HepG2 (cell line): ENCODE results near the gene C1QL4. TPM values are rescaled to one million over a fixed set of nuclear protein-coding genes. Genes with fewer than 3 reads are reported as not detected.

Experiments
- BORCS8-MEF2B ChIP-seq: sonication (generic); formaldehyde crosslinking; IDR thresholded peaks from 2 replicates; pipeline ENCODE4 v1.8.0; 2022; ENCODE audit warnings: mild to moderate bottlenecking, missing genetic modification reagents
- ESRRA ChIP-seq: sonication (generic); formaldehyde crosslinking; IDR thresholded peaks from 2 replicates; pipeline ENCODE4 v1.5.1; 2020; ENCODE audit warnings: mild to moderate bottlenecking, low read depth, missing genetic modification reagents
- HNF1A ChIP-seq, 2 experiments: sonication (generic) in 1 of 2; formaldehyde crosslinking in 1 of 2; IDR thresholded peaks; 2 replicates each; pipeline versions ENCODE4 v1.4.0 to v1.6.1; 2016 to 2020; ENCODE audit warnings: borderline replicate concordance in 1 of 2, low read depth in 1 of 2, mild to moderate bottlenecking in 1 of 2, missing genetic modification reagents in 1 of 2
- MYNN ChIP-seq: sonication (generic); formaldehyde crosslinking; IDR thresholded peaks from 2 replicates; pipeline ENCODE4 v1.4.0; 2020; ENCODE audit warnings: mild to moderate bottlenecking, low read depth, missing genetic modification reagents
- ZBTB21 ChIP-seq: sonication (generic); formaldehyde crosslinking; IDR thresholded peaks from 2 replicates; pipeline ENCODE4 v1.4.0; 2020; ENCODE audit warnings: missing genetic modification reagents
- ZFAT ChIP-seq: sonication (generic); formaldehyde crosslinking; conservative IDR thresholded peaks from 2 replicates; pipeline ENCODE4 v1.8.1; 2023; ENCODE audit warnings: missing genetic modification reagents, inconsistent platforms
- ZNF253 ChIP-seq: sonication (generic); formaldehyde crosslinking; IDR thresholded peaks from 2 replicates; pipeline ENCODE4 v1.8.0; 2022; ENCODE audit warnings: mild to moderate bottlenecking, missing genetic modification reagents, borderline replicate concordance
- ZNF263 ChIP-seq: sonication (generic); formaldehyde crosslinking; IDR thresholded peaks from 2 replicates; pipeline ENCODE4 v1.4.0; 2020; ENCODE audit warnings: missing genetic modification reagents
- ZNF276 ChIP-seq: sonication (generic); formaldehyde crosslinking; IDR thresholded peaks from 2 replicates; pipeline ENCODE4 v1.4.0; 2020; ENCODE audit warnings: mild to moderate bottlenecking, low read depth, missing genetic modification reagents
- ZNF317 ChIP-seq: sonication (generic); formaldehyde crosslinking; IDR thresholded peaks from 2 replicates; pipeline ENCODE4 v1.5.0; 2020; ENCODE audit warnings: mild to moderate bottlenecking, missing genetic modification reagents
- ZNF407 ChIP-seq: sonication (generic); formaldehyde crosslinking; IDR thresholded peaks from one replicate; pipeline ENCODE4 v1.5.1; 2020; ENCODE audit warnings: mild to moderate bottlenecking, missing genetic modification reagents; ENCODE audit errors: not compliant biosample characterization
- polyA plus RNA-seq, 8 experiments: library from polyadenylated mRNA; depleted of rRNA in 3 of 8; stranded (reverse) in 7 of 8; unstranded in 1 of 8; fragments of >200 nt; fragmentation: Illumina TruSeq in 4 of 8; extraction: Trizol in 4 of 8; gene quantifications; 2 replicates each; pipeline versions ENCODE4 v1.2.1 to v1.2.3, GENCODE V29; 2011 to 2016; ENCODE audit warnings: low read depth in 4 of 8, missing spikeins in 1 of 8, mixed read lengths in 1 of 8; ENCODE audit not compliant: insufficient read depth in 1 of 8
- total RNA-seq, 5 experiments: library from RNA; depleted of rRNA; stranded (reverse); fragments of >200 nt; fragmentation: Illumina TruSeq; extraction: Trizol; gene quantifications; 2 replicates each; pipeline ENCODE4 v1.2.3, GENCODE V29; 2016; ENCODE audit warnings: low read depth in 1 of 5

C1QL4 gene
- total and polyA plus RNA-seq, 2 of the 13 experiments (the other 11 are each of a cell fraction or from before 2014, with no cell fraction given): 0.03 TPM; not detected in 1

- TF ChIP-seq ZNF407 (no peak), ZNF253 (CRISPR knock-in tag) (0 out of 2 replicates have a peak, but pooled peaks have one; percentile 53), ESRRA (no peak), HNF1A (IDR thresholded peaks at IDR 0.05; ENCODE audit: low read depth) (no peak), HNF1A (CRISPR knock-in tag; IDR thresholded peaks at IDR 0.05; ENCODE audit: borderline replicate concordance) (no peak), ZBTB21 (CRISPR knock-in tag) (no peak), MYNN (CRISPR knock-in tag) (no peak), ZNF276 (no peak), ZNF317 (CRISPR knock-in tag) (no peak), BORCS8-MEF2B (no peak), ZFAT (CRISPR knock-in tag) (no peak), ZNF263 (CRISPR knock-in tag) (no peak)
Observed at GRCh38 chr12:49296836-49297694, 39.9 kb downstream of the C1QL4 start (continued).
